MM.1S (cell line): ENCODE data around the gene EMSY.

Experiments
- CTCF ChIP-seq: fragments of 300-600 bp; sonication (generic); IDR thresholded peaks from 2 replicates; pipeline ENCODE4 v1.5.1; 2016; ENCODE audit warnings: antibody characterized with exemption, low read length, mixed read lengths
- EZH2 ChIP-seq: fragments of 300-600 bp; sonication (generic); optimal IDR thresholded peaks from 2 replicates; pipeline ENCODE3; 2017; ENCODE audit warnings: low read depth, mild to moderate bottlenecking, antibody characterized with exemption, low read length, mixed read lengths

GRCh38 chr11:76395296-76395695 lies 49.5 kb upstream of the EMSY start:
- no peak for TF ChIP-seq CTCF
- no peak for TF ChIP-seq EZH2
